IMR-90 (cell line): ENCODE measurements around the gene COX7A1. TPM values are rescaled to one million over a fixed set of nuclear protein-coding genes. Genes with fewer than 3 reads are reported as not detected.

Source experiments
- ATAC-seq: fragments of 200-7000 bp; cut with Tn5 transposase; 2 replicates; pipeline ENCODE4 v1.9.1; 2020; ENCODE audit warnings: low read depth, mild to moderate bottlenecking, moderate library complexity
- BruUV-seq: library from RNA; stranded (reverse); fragments of 400-500 nt; replicated peaks from 2 replicates; lab custom pipeline; 2021; lab: Mats Ljungman, UMichigan
- CTCF ChIA-PET: fragments of 300-600 bp; formaldehyde crosslinking; extraction: SDS; loops from one replicate; lab custom pipeline; 2021; ENCODE audit warnings: antibody characterized with exemption; lab: Yijun Ruan, JAX
- POLR2A ChIA-PET: fragments of 300-600 bp; sonication (Branson Sonifier 250); formaldehyde crosslinking; loops from one replicate; lab custom pipeline; 2022; ENCODE audit warnings: antibody characterized with exemption; ENCODE audit not compliant: unreplicated experiment; lab: Charles Lee
- DNase-seq: peaks from one replicate; pipeline ENCODE4 v3.0.0; 2013
- H2AFZ ChIP-seq: replicated peaks from 2 replicates; pipeline ENCODE3; 2013; ENCODE audit warnings: low read length, mild to moderate bottlenecking; ENCODE audit not compliant: poor library complexity
- H2AK5ac ChIP-seq: 2 replicates; pipeline ENCODE4 v1.6.1; 2013; ENCODE audit warnings: low read depth, low read length, inconsistent platforms
- H2AK9ac ChIP-seq: replicated peaks from 2 replicates; pipeline ENCODE3; 2013; ENCODE audit warnings: mild to moderate bottlenecking, low read depth, low read length, moderate library complexity; ENCODE audit not compliant: poor library complexity
- H2BK120ac ChIP-seq: 2 replicates; pipeline ENCODE4 v1.6.1; 2013; ENCODE audit warnings: low read depth, low read length, inconsistent platforms
- H2BK15ac ChIP-seq: 3 replicates; pipeline ENCODE4 v1.6.1; 2013; ENCODE audit warnings: low read depth, low read length, inconsistent platforms
- H2BK20ac ChIP-seq: 2 replicates; pipeline ENCODE4 v1.6.1; 2013; ENCODE audit warnings: low read depth, mild to moderate bottlenecking, inconsistent platforms, low read length, moderate library complexity
- H2BK5ac ChIP-seq: 2 replicates; pipeline ENCODE4 v1.6.1; 2013; ENCODE audit warnings: mild to moderate bottlenecking, low read depth, low read length, inconsistent platforms; ENCODE audit not compliant: poor library complexity, severe bottlenecking
- H3K14ac ChIP-seq: replicated peaks from 2 replicates; pipeline ENCODE4 v1.6.1; 2013; ENCODE audit warnings: low read depth, low read length, inconsistent platforms
- H3K18ac ChIP-seq: 2 replicates; pipeline ENCODE4 v1.6.1; 2013; ENCODE audit warnings: low read depth, low read length, control low read depth
- H3K23ac ChIP-seq: 2 replicates; pipeline ENCODE4 v1.6.1; 2013; ENCODE audit warnings: low read depth, low read length, inconsistent platforms
- H3K27ac ChIP-seq: 2 replicates; pipeline ENCODE4 v1.5.1; 2013; ENCODE audit warnings: mild to moderate bottlenecking, control low read depth, low read length; ENCODE audit not compliant: insufficient read depth
- H3K27me3 ChIP-seq: 2 replicates; pipeline ENCODE4 v1.6.1; 2013; ENCODE audit warnings: low read length; ENCODE audit not compliant: control insufficient read depth, insufficient read depth
- H3K36me3 ChIP-seq: 2 replicates; pipeline ENCODE4 v1.6.1; 2013; ENCODE audit warnings: low read length, mixed read lengths; ENCODE audit not compliant: control insufficient read depth, insufficient read depth
- H3K4ac ChIP-seq: 2 replicates; pipeline ENCODE4 v1.6.1; 2013; ENCODE audit warnings: low read depth, low read length, inconsistent platforms
- H3K4me1 ChIP-seq: 2 replicates; pipeline ENCODE4 v1.6.1; 2013; ENCODE audit warnings: low read length, mixed read lengths; ENCODE audit not compliant: control insufficient read depth, insufficient read depth
- H3K4me2 ChIP-seq: 2 replicates; pipeline ENCODE4 v1.6.1; 2013; ENCODE audit warnings: low read depth, mild to moderate bottlenecking, control low read depth, low read length, moderate library complexity
- H3K4me3 ChIP-seq: 2 replicates; pipeline ENCODE4 v1.5.1; 2013; ENCODE audit warnings: low read depth, mild to moderate bottlenecking, control low read depth, low read length, moderate library complexity; ENCODE audit not compliant: insufficient read depth
- H3K56ac ChIP-seq: 2 replicates; pipeline ENCODE4 v1.6.1; 2013; ENCODE audit warnings: low read length, inconsistent platforms; ENCODE audit not compliant: insufficient read depth; ENCODE audit errors: extremely low read depth
- H3K79me1 ChIP-seq, 2 experiments: 2 replicates each; pipeline ENCODE4 v1.6.1; 2013; ENCODE audit warnings: low read length in 2 of 2, inconsistent platforms in 1 of 2, low read depth in 1 of 2
- H3K9ac ChIP-seq: 2 replicates; pipeline ENCODE4 v1.6.1; 2013; ENCODE audit warnings: low read depth, low read length, control low read depth
- H3K9me1 ChIP-seq: 2 replicates; pipeline ENCODE4 v1.6.1; 2013; ENCODE audit warnings: low read length, inconsistent platforms; ENCODE audit not compliant: insufficient read depth
- H3K9me3 ChIP-seq: 2 replicates; pipeline ENCODE4 v1.6.1; 2013; ENCODE audit warnings: low read length; ENCODE audit not compliant: control insufficient read depth, insufficient read depth
- H4K20me1 ChIP-seq: 2 replicates; pipeline ENCODE4 v1.6.1; 2013; ENCODE audit warnings: low read length, inconsistent platforms; ENCODE audit not compliant: insufficient read depth
- H4K5ac ChIP-seq: 2 replicates; pipeline ENCODE4 v1.6.1; 2013; ENCODE audit warnings: mild to moderate bottlenecking, low read depth, low read length, control low read depth
- H4K8ac ChIP-seq, 2 experiments: 2 replicates each; pipeline ENCODE4 v1.6.1; 2013; ENCODE audit warnings: low read depth in 2 of 2, low read length in 2 of 2, control low read depth in 1 of 2, inconsistent platforms in 1 of 2
- H4K91ac ChIP-seq: 2 replicates; pipeline ENCODE4 v1.6.1; 2013; ENCODE audit warnings: low read depth, low read length, inconsistent platforms; ENCODE audit not compliant: insufficient read depth
- CHD1 ChIP-seq: IDR thresholded peaks from 2 replicates; pipeline ENCODE4 v1.6.1; 2012; ENCODE audit warnings: low read depth, low read length, improper control_type of control experiment
- RCOR1 ChIP-seq: IDR thresholded peaks from 2 replicates; pipeline ENCODE4 v1.6.1; 2012; ENCODE audit warnings: mild to moderate bottlenecking, low read length, improper control_type of control experiment; ENCODE audit not compliant: insufficient replicate concordance
- WGBS, 2 experiments: methylation state at CpG; one replicate each; pipeline versions ENCODE4 v1.1.5 to v1.1.7; 2013; ENCODE audit warnings: missing lambda C conversion rate in 2 of 2; ENCODE audit not compliant: insufficient read length in 1 of 2; ENCODE audit errors: extremely low coverage in 2 of 2; 5-methylcytosine and 5-hydroxymethylcytosine counted together
- dilution Hi-C: fragments of 300-500 bp; cut with HindIII; formaldehyde crosslinking; loops from one replicate; pipeline ENCODE4 v1.14.3; 2018; ENCODE audit warnings: low sequenced_read_pairs; ENCODE audit not compliant: unreplicated experiment
- in situ Hi-C: fragments of 300-500 bp; cut with MboI; formaldehyde crosslinking; loops from 3 replicates; pipeline ENCODE4 v1.14.3; 2019; ENCODE audit warnings: low sequenced_read_pairs, inconsistent platforms, mixed read lengths
- intact Hi-C: fragments of 100-400 bp; cut with micrococcal nuclease; formaldehyde crosslinking; loops from 2 replicates; pipeline ENCODE4 v1.10.0; 2022
- polyA plus RNA-seq, 3 experiments: library from polyadenylated mRNA; depleted of rRNA; stranded (reverse); fragments of >200 nt; gene quantifications; 2 replicates each; pipeline ENCODE4 v1.2.3, GENCODE V29; 2012; ENCODE audit warnings: low replicate concordance in 1 of 3
- total RNA-seq: library from RNA; depleted of rRNA; stranded (reverse); fragments of >200 nt; gene quantifications from 2 replicates; pipeline ENCODE4 v1.2.3, GENCODE V29; 2012

The COX7A1 gene
- total and polyA plus RNA-seq, 2 of the 4 experiments (the other 2 are of a cell fraction) = 0.54 to 6.9 TPM

GRCh38 chr19:36110487-36111199, 41.6 kb downstream of the COX7A1 start, which contains the start of gene OVOL3:
TSS of gene OVOL3 (plus strand) at chr19:36111143. CDS start at chr19:36111203, 60 bp downstream.
- CTCF ChIA-PET = no interaction called here
- no peak within 1 kb of the TSS for H3K4me3 ChIP-seq
- no peak within 1 kb of the TSS for H4K8ac ChIP-seq
- H2BK15ac ChIP-seq = no peak within 1 kb of the TSS
- no peaks in the 10 kb centered on the region for H3K9me1 ChIP-seq
- H2BK20ac ChIP-seq = no peak within 1 kb of the TSS
- H4K20me1 ChIP-seq = peaks cover 2% of the 10 kb centered on the region; the same call in 1 of the 2 replicates
- no peak within 1 kb of the TSS for H2AK5ac ChIP-seq
- TF ChIP-seq RCOR1 = no peak
- TF ChIP-seq CHD1 = no peak
- H3K18ac ChIP-seq = no peak within 1 kb of the TSS
- no peak within 1 kb of the TSS for H3K4ac ChIP-seq
- dilution Hi-C loops = no loop called here
- H3K27ac ChIP-seq = no peak within 1 kb of the TSS
- H2AFZ ChIP-seq = no peak within 1 kb of the TSS
- H3K36me3 ChIP-seq = peaks cover 12% of the 10 kb centered on the region
- peaks cover 3% of the 10 kb centered on the region for H3K4me1 ChIP-seq
- H4K91ac ChIP-seq = no peak within 1 kb of the TSS
- H3K56ac ChIP-seq = no peak within 1 kb of the TSS
- POLR2A ChIA-PET = no interaction called here
- intact Hi-C loops = no loop called here
- 100% methylated on average over 1 of the region's 1 CpG; no CpG with 5 or more reads in 1 of the 2 experiments for WGBS, 2 experiments
- no peak for DNase-seq
- peaks cover 15 to 21% of the 10 kb centered on the region in 2 experiments; a peak in 3 of 4 replicates for H3K79me1 ChIP-seq
- ATAC-seq = no peak
- no peaks in the 10 kb centered on the region for H3K27me3 ChIP-seq
- no peak within 1 kb of the TSS for H3K23ac ChIP-seq
- no peak within 1 kb of the TSS for H4K5ac ChIP-seq
- H3K4me2 ChIP-seq = no peak within 1 kb of the TSS
- no peak within 1 kb of the TSS for H3K14ac ChIP-seq
- no peak within 1 kb of the TSS for H2AK9ac ChIP-seq
- no peak within 1 kb of the TSS for H2BK5ac ChIP-seq
- in situ Hi-C loops = no loop called here
- no peaks in the 10 kb centered on the region for H3K9me3 ChIP-seq
- no peak within 1 kb of the TSS for H3K9ac ChIP-seq
- H2BK120ac ChIP-seq = no peak within 1 kb of the TSS
- no TSS peak for BruUV-seq
